Endothelial cell of umbilical vein (primary cell): ENCODE measurements around the gene PLCXD3. TPM values are rescaled to one million over a fixed set of nuclear protein-coding genes. Genes with fewer than 3 reads are reported as not detected.

Source experiments
- BruUV-seq: library from RNA; stranded (reverse); fragments of 400-500 nt; replicated peaks from 2 replicates; lab custom pipeline; 2021; lab: Mats Ljungman, UMichigan
- CTCF ChIA-PET: fragments of 300-600, 350-600 bp; sonication (Branson Sonifier 250); formaldehyde crosslinking; loops from one replicate; lab custom pipeline; 2021; ENCODE audit warnings: antibody characterized with exemption, inconsistent platforms; lab: Charles Lee
- POLR2A ChIA-PET: fragments of 300-600, 350-600 bp; sonication (Branson Sonifier 250); formaldehyde crosslinking; loops from one replicate; lab custom pipeline; 2021; ENCODE audit warnings: antibody characterized with exemption, inconsistent platforms; lab: Charles Lee
- DNase-seq: peaks from one replicate; pipeline ENCODE4 v3.0.0-alpha.2; 2011; ENCODE audit warnings: low read depth, low spot score
- FAIRE-seq: peaks from 2 replicates; lab custom pipeline; 2011; peaks lifted over from hg19 to GRCh38; lab: Jason Lieb, UNC
- H2AFZ ChIP-seq: 2 replicates; pipeline ENCODE4 v1.6.0; 2012; ENCODE audit warnings: low read depth, low read length, control low read depth, inconsistent platforms
- H3K27ac ChIP-seq: 2 replicates; pipeline ENCODE4 v1.5.1; 2011; ENCODE audit warnings: low read depth, mild to moderate bottlenecking, control low read depth, low read length, moderate library complexity; ENCODE audit not compliant: insufficient read depth
- H3K27me3 ChIP-seq, 2 experiments: 2 replicates each; pipeline versions ENCODE4 v1.6.0 to v1.6.1; 2011; ENCODE audit warnings: low read length in 2 of 2, mixed read lengths in 1 of 2; ENCODE audit not compliant: control insufficient read depth in 2 of 2, insufficient read depth in 2 of 2
- H3K36me3 ChIP-seq, 2 experiments: 2 replicates in 1 of 2; 3 replicates in 1 of 2; pipeline ENCODE4 v1.5.1; 2011; ENCODE audit warnings: low read length in 2 of 2, mild to moderate bottlenecking in 1 of 2, moderate library complexity in 1 of 2; ENCODE audit not compliant: control insufficient read depth in 2 of 2, insufficient read depth in 2 of 2; ENCODE audit errors: extremely low read depth in 1 of 2
- H3K4me1 ChIP-seq: 3 replicates; pipeline ENCODE4 v1.5.1; 2011; ENCODE audit warnings: mild to moderate bottlenecking, low read length; ENCODE audit not compliant: control insufficient read depth, insufficient read depth; ENCODE audit errors: extremely low read depth
- H3K4me2 ChIP-seq: 2 replicates; pipeline ENCODE4 v1.6.1; 2011; ENCODE audit warnings: low read length, control low read depth, mixed read lengths; ENCODE audit not compliant: insufficient read depth
- H3K4me3 ChIP-seq, 3 experiments: fragments of 200-600 bp in 1 of 3; sonication (generic), shearing (Covaris generic) in 1 of 3; replicated peaks in 1 of 3; 2 replicates each; pipeline ENCODE4 v1.5.1; 2011 to 2016; ENCODE audit warnings: control low read depth in 3 of 3, low read length in 3 of 3, mild to moderate bottlenecking in 2 of 3, inconsistent platforms in 1 of 3, low read depth in 1 of 3, moderate library complexity in 1 of 3; ENCODE audit not compliant: insufficient read depth in 1 of 3
- H3K79me2 ChIP-seq: 2 replicates; pipeline ENCODE4 v1.6.0; 2012; ENCODE audit warnings: low read length, inconsistent platforms; ENCODE audit not compliant: control insufficient read depth, insufficient read depth
- H3K9ac ChIP-seq: replicated peaks from 2 replicates; pipeline ENCODE3; 2011; ENCODE audit warnings: low read length, control low read depth; ENCODE audit not compliant: insufficient read depth; ENCODE audit errors: extremely low read depth
- H3K9me1 ChIP-seq: replicated peaks from 3 replicates; pipeline ENCODE4 v1.6.0; 2011; ENCODE audit warnings: mild to moderate bottlenecking, low read length; ENCODE audit not compliant: control insufficient read depth, insufficient read depth; ENCODE audit errors: extremely low read depth
- H3K9me3 ChIP-seq: replicated peaks from 2 replicates; pipeline ENCODE4 v1.5.1; 2012; ENCODE audit warnings: low read length, inconsistent platforms; ENCODE audit not compliant: control insufficient read depth, insufficient read depth
- H4K20me1 ChIP-seq: replicated peaks from 2 replicates; pipeline ENCODE3; 2011; ENCODE audit warnings: mild to moderate bottlenecking, low read length; ENCODE audit not compliant: control insufficient read depth, insufficient read depth; ENCODE audit errors: extremely low read depth
- EZH2 ChIP-seq: IDR thresholded peaks from 2 replicates; pipeline ENCODE4 v1.6.1; 2012; ENCODE audit warnings: borderline replicate concordance, low read depth, mild to moderate bottlenecking, moderate library complexity, low read length, inconsistent platforms; ENCODE audit not compliant: severe bottlenecking
- FOS ChIP-seq: IDR thresholded peaks from 2 replicates; pipeline ENCODE4 v1.6.1; 2011; ENCODE audit warnings: mild to moderate bottlenecking, low read length, moderate library complexity, borderline replicate concordance; ENCODE audit not compliant: insufficient read depth
- GATA2 ChIP-seq: IDR thresholded peaks from 2 replicates; pipeline ENCODE4 v1.7.0; 2011; ENCODE audit warnings: low read depth, mild to moderate bottlenecking, moderate library complexity, mixed read lengths, low read length; ENCODE audit not compliant: insufficient read length, insufficient read depth
- JUN ChIP-seq: IDR thresholded peaks from 2 replicates; pipeline ENCODE4 v1.6.1; 2011; ENCODE audit warnings: borderline replicate concordance, low read depth; ENCODE audit not compliant: insufficient read length, insufficient read depth
- MYC ChIP-seq: IDR thresholded peaks from one replicate; pipeline ENCODE4 v1.6.1; 2011; ENCODE audit warnings: mild to moderate bottlenecking, low read depth, low read length
- POLR2A ChIP-seq: IDR thresholded peaks from 2 replicates; pipeline ENCODE4 v1.6.1; 2012; ENCODE audit warnings: low read depth, mild to moderate bottlenecking, control low read depth, low read length
- POLR2AphosphoS5 ChIP-seq: IDR thresholded peaks from 2 replicates; pipeline ENCODE4 v1.6.1; 2012; ENCODE audit warnings: low read depth, mild to moderate bottlenecking, control low read depth, low read length, moderate library complexity; ENCODE audit not compliant: insufficient read depth
- dilution Hi-C: fragments of 300-500 bp; cut with MboI; formaldehyde crosslinking; loops from one replicate; pipeline ENCODE4 v1.15.0; 2019; ENCODE audit warnings: low sequenced_read_pairs; ENCODE audit not compliant: extremely low pct_ligation_motif_present
- intact Hi-C: fragments of 100-400 bp; cut with micrococcal nuclease; formaldehyde crosslinking; loops from one replicate; pipeline ENCODE4 v1.10.0; 2022
- polyA plus RNA-seq, 4 experiments: library from polyadenylated mRNA; depleted of rRNA in 3 of 4; stranded (reverse) in 3 of 4; unstranded in 1 of 4; fragments of >200 nt; gene quantifications; 2 replicates each; pipeline versions ENCODE4 v1.2.1 to v1.2.3, GENCODE V29; 2011 to 2012; ENCODE audit warnings: missing spikeins in 1 of 4
- total RNA-seq: library from RNA; stranded (reverse); gene quantifications from 2 replicates; pipeline ENCODE4 v1.2.3, GENCODE V29; 2021
- TF ChIP-seq, protein P1 (sequence below), 2 donors: IDR thresholded peaks; 1 replicate in 1 of 2; 2 replicates in 1 of 2; pipeline ENCODE4 v1.5.1; 2011; ENCODE audit warnings: low read length in 2 of 2, mild to moderate bottlenecking in 2 of 2, moderate library complexity in 2 of 2, control low read depth in 1 of 2, inconsistent platforms in 1 of 2, low read depth in 1 of 2; ENCODE audit not compliant: insufficient read depth in 1 of 2; ENCODE audit errors: extremely low read depth in 1 of 2
- TF ChIP-seq, protein P2 (sequence below): IDR thresholded peaks from 2 replicates; pipeline ENCODE4 v1.6.1; 2011; ENCODE audit not compliant: insufficient read depth, insufficient read length

Gene PLCXD3
- total and polyA plus RNA-seq, 2 donors (not counting 3 experiments of a cell fraction or from before 2014, with no cell fraction given) = not detected

DNA sequence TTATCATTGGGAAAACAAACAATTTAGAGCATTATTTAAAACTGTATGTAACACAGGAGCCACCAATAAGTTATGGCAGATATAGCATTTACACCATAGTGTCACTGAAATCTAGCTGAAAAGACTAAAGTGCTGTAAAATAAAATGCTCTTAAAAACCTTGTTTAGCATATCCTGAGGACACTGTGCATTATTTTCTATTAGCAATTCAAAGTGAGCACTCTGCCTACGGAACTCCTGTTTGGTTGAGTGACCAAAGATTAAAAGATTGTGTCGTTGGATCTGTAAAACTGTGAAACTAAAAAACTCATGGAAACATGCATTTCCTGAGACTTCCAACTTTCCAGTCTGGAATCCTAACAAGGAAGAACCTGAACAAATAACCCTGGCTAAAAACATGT lies 201.1 kb downstream of the PLCXD3 start:
- BruUV-seq = no TSS peak
- H3K79me2 ChIP-seq = no peaks in the 10 kb centered on the region
- H3K9me1 ChIP-seq = no peaks in the 10 kb centered on the region
- H2AFZ ChIP-seq = no peak overlapping the region
- intact Hi-C loops = no loop called here
- no peaks in the 10 kb centered on the region for H3K4me1 ChIP-seq
- no peak overlapping the region for H3K4me3 ChIP-seq
- no peak overlapping the region for H3K27ac ChIP-seq
- FAIRE-seq (no peak), DNase-seq (no peak)
- ChIA-PET CTCF (no interaction called here), POLR2A (no interaction called here)
- no peaks in the 10 kb centered on the region for H3K9me3 ChIP-seq
- H4K20me1 ChIP-seq = no peaks in the 10 kb centered on the region
- H3K27me3 ChIP-seq = no peaks in the 10 kb centered on the region
- TF ChIP-seq GATA2 (no peak), JUN (no peak), EZH2 (no peak), FOS (no peak), POLR2AphosphoS5 (no peak), POLR2A (no peak), MYC (no peak)
- TF ChIP-seq, protein P1, sequence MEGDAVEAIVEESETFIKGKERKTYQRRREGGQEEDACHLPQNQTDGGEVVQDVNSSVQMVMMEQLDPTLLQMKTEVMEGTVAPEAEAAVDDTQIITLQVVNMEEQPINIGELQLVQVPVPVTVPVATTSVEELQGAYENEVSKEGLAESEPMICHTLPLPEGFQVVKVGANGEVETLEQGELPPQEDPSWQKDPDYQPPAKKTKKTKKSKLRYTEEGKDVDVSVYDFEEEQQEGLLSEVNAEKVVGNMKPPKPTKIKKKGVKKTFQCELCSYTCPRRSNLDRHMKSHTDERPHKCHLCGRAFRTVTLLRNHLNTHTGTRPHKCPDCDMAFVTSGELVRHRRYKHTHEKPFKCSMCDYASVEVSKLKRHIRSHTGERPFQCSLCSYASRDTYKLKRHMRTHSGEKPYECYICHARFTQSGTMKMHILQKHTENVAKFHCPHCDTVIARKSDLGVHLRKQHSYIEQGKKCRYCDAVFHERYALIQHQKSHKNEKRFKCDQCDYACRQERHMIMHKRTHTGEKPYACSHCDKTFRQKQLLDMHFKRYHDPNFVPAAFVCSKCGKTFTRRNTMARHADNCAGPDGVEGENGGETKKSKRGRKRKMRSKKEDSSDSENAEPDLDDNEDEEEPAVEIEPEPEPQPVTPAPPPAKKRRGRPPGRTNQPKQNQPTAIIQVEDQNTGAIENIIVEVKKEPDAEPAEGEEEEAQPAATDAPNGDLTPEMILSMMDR (IDR thresholded peaks at IDR 0.05; ENCODE audit: extremely low read depth in 1 of 2, insufficient read depth in 1 of 2, low read depth in 1 of 2, low read length in 2 of 2) = no peak
- TF ChIP-seq, protein P2, sequence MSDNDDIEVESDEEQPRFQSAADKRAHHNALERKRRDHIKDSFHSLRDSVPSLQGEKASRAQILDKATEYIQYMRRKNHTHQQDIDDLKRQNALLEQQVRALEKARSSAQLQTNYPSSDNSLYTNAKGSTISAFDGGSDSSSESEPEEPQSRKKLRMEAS = no peak
- H3K36me3 ChIP-seq = no peaks in the 10 kb centered on the region
- H3K4me2 ChIP-seq = no peak overlapping the region
- dilution Hi-C loops = no loop called here
- no peak overlapping the region for H3K9ac ChIP-seq
